Stomach (tissue), 9 donors: ENCODE data around the gene SPACA7. TPM values are rescaled to one million over a fixed set of nuclear protein-coding genes. Genes with fewer than 3 reads are reported as not detected.

ENCODE experiments used
- DNase-seq, 2 donors: peaks; one replicate each; pipeline versions ENCODE4 v3.0.0 to v3.0.0-alpha.2; 2013 to 2019
- H3K27ac ChIP-seq, 5 donors: fragments of 200-600 bp in 4 of 5; sonication (generic) in 4 of 5; one replicate each; pipeline ENCODE4 v1.5.1; 2013 to 2019; ENCODE audit warnings: mild to moderate bottlenecking in 1 of 5, moderate library complexity in 1 of 5
- H3K27me3 ChIP-seq, 3 donors: fragments of 200-600 bp; sonication (generic); one replicate each; pipeline ENCODE4 v1.5.1; 2017 to 2019; ENCODE audit warnings: mixed run types in 1 of 3
- H3K36me3 ChIP-seq, 4 donors: fragments of 200-600 bp; sonication (generic); 1 replicate in 3 of 4; 2 replicates in 1 of 4; pipeline ENCODE4 v1.5.1; 2016 to 2019
- H3K4me1 ChIP-seq, 4 donors: fragments of 200-600 bp; sonication (generic); one replicate each; pipeline ENCODE4 v1.5.1; 2016 to 2019
- H3K4me3 ChIP-seq, 4 donors: fragments of 200-600 bp; sonication (generic) in 3 of 4; one replicate each; pipeline ENCODE4 v1.5.1; 2016 to 2019; ENCODE audit warnings: mild to moderate bottlenecking in 1 of 4
- H3K9me3 ChIP-seq, 4 donors: fragments of 200-600 bp; sonication (generic); one replicate each; pipeline ENCODE4 v1.5.1; 2016 to 2019
- EP300 ChIP-seq: sonication (generic); formaldehyde crosslinking; IDR thresholded peaks from one replicate; pipeline ENCODE4 v1.6.1; 2017; ENCODE audit warnings: antibody characterized with exemption
- POLR2A ChIP-seq, 4 donors: fragments of 450-650 bp; IDR thresholded peaks; one replicate each; pipeline ENCODE4 v1.6.1; 2016; ENCODE audit warnings: antibody characterized with exemption in 4 of 4, control low read depth in 2 of 4, mild to moderate bottlenecking in 1 of 4, moderate library complexity in 1 of 4
- POLR2AphosphoS5 ChIP-seq, 3 donors: sonication (generic); formaldehyde crosslinking; IDR thresholded peaks; one replicate each; pipeline ENCODE4 v1.6.1; 2016; ENCODE audit warnings: antibody characterized with exemption in 3 of 3
- WGBS, 5 donors: extraction: QIAGEN DNeasy Blood & Tissue Kit in 3 of 5; methylation state at CpG; one replicate each; pipeline versions ENCODE4 v1.1.5 to v1.1.7; 2013 to 2018; 5-methylcytosine and 5-hydroxymethylcytosine counted together
- intact Hi-C: fragments of 100-400 bp; cut with DNase I; formaldehyde crosslinking; loops from one replicate; pipeline ENCODE4 v1.15.1; 2023; ENCODE audit warnings: low total_unique reads
- polyA plus RNA-seq, 3 donors: library from polyadenylated mRNA; stranded (reverse); fragments of 200-250 nt; gene quantifications; one replicate each; pipeline ENCODE4 v1.2.3, GENCODE V29; 2013
- total RNA-seq, 5 donors: library from RNA; depleted of rRNA; stranded (reverse); fragments of >200 nt; gene quantifications; one replicate each; pipeline versions ENCODE4 v1.1.0 to v1.2.3, GENCODE V29; 2014 to 2016
- TF ChIP-seq, protein P1 (sequence below), 7 experiments: fragments of 450-650 bp in 4 of 7; fragments of 200-600 bp in 3 of 7; sonication (generic) in 3 of 7; IDR thresholded peaks; one replicate each; pipeline ENCODE4 v1.5.1; 2016 to 2019; ENCODE audit warnings: antibody characterized with exemption in 7 of 7, control low read depth in 2 of 7, mild to moderate bottlenecking in 1 of 7
- donor health status: healthy with polysubstance abuse.
- donor health status: Bipolar disorder and iron deficiency.
- donor health status: healthy.

SPACA7 gene
- total and polyA plus RNA-seq, 8 donors, result not detected

DNA sequence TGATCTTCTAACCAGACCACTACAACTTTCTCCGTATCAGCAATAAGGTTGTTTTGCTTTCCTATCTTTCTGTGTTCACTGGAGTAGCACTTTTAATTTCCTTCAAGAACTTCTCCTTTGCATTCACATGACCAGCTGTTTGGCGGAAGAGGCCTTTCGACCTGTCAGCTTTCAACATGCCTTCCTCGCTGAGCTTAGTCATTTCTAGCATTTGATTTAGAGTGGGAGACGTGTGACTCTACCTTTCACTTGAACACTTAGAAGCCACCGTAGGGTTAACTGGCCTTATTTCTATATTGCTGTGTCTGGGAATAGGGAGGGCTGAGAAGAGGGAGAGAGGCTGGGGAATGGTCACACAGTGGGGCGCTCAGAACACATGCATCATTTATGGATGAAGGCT is 107.1 kb downstream of the SPACA7 start:
- 90 to 97% (median 93%) methylated on average over 7 of the region's 7 CpGs for WGBS, 5 donors

More for the DNA sequence above, 107.1 kb downstream of the SPACA7 start:
- intact Hi-C loops, result no loop called here
- TF ChIP-seq, protein P1, sequence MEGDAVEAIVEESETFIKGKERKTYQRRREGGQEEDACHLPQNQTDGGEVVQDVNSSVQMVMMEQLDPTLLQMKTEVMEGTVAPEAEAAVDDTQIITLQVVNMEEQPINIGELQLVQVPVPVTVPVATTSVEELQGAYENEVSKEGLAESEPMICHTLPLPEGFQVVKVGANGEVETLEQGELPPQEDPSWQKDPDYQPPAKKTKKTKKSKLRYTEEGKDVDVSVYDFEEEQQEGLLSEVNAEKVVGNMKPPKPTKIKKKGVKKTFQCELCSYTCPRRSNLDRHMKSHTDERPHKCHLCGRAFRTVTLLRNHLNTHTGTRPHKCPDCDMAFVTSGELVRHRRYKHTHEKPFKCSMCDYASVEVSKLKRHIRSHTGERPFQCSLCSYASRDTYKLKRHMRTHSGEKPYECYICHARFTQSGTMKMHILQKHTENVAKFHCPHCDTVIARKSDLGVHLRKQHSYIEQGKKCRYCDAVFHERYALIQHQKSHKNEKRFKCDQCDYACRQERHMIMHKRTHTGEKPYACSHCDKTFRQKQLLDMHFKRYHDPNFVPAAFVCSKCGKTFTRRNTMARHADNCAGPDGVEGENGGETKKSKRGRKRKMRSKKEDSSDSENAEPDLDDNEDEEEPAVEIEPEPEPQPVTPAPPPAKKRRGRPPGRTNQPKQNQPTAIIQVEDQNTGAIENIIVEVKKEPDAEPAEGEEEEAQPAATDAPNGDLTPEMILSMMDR (IDR thresholded peaks at IDR 0.05), result no peak
- TF ChIP-seq POLR2A (IDR thresholded peaks at IDR 0.05) (no peak), EP300 (no peak), POLR2AphosphoS5 (IDR thresholded peaks at IDR 0.05) (no peak)
- DNase-seq, result no peak
- H3K4me1 ChIP-seq, result no peaks in the 10 kb centered on the region
- H3K36me3 ChIP-seq, result peaks cover 4 to 48% (median 47%) of the 10 kb centered on the region in 4 donors
- no peak overlapping the region for H3K27ac ChIP-seq
- H3K4me3 ChIP-seq, result no peak overlapping the region
- H3K27me3 ChIP-seq, result no peaks in the 10 kb centered on the region
- peaks cover 0 to 10% (median 2%) of the 10 kb centered on the region in 4 donors for H3K9me3 ChIP-seq

Other genes with a start within 250 kb of the SPACA7 start
- 10 to 100 TPM; 10.7 to 49.6 (median 46.4) TPM for gene TUBGCP3, start 211.8 kb downstream of the SPACA7 start, total RNA-seq
- 1 to 10 TPM; 7.8 to 9.5 (median 9.0) TPM for gene TUBGCP3, start 211.8 kb downstream of the SPACA7 start, polyA plus RNA-seq